Endothelial cell (in vitro differentiated cells): ENCODE results near the gene KMT2E. TPM values are rescaled to one million over a fixed set of nuclear protein-coding genes. Genes with fewer than 3 reads are reported as not detected.

Source experiments
- DNase-seq: peaks from one replicate; pipeline ENCODE4 v3.0.0; 2021; ENCODE audit warnings: low spot score
- H3K27ac Mint-ChIP-seq: one replicate; pipeline ENCODE4 v1.8.0; 2021; ENCODE audit warnings: mixed read lengths, inconsistent platforms; ENCODE audit not compliant: unreplicated experiment
- H3K27me3 Mint-ChIP-seq: one replicate; pipeline ENCODE4 v1.8.0; 2021; ENCODE audit warnings: mild to moderate bottlenecking, moderate library complexity, mixed read lengths, inconsistent platforms; ENCODE audit not compliant: unreplicated experiment
- H3K36me3 Mint-ChIP-seq: one replicate; pipeline ENCODE4 v1.8.0; 2021; ENCODE audit warnings: mild to moderate bottlenecking, low read depth, mixed read lengths, inconsistent platforms; ENCODE audit not compliant: unreplicated experiment
- H3K4me1 Mint-ChIP-seq: one replicate; pipeline ENCODE4 v1.8.0; 2021; ENCODE audit warnings: mild to moderate bottlenecking, mixed read lengths, inconsistent platforms; ENCODE audit not compliant: unreplicated experiment
- H3K4me3 Mint-ChIP-seq: one replicate; pipeline ENCODE4 v1.8.0; 2021; ENCODE audit warnings: mild to moderate bottlenecking, mixed read lengths, inconsistent platforms; ENCODE audit not compliant: unreplicated experiment
- H3K9me3 Mint-ChIP-seq: one replicate; pipeline ENCODE4 v1.8.0; 2021; ENCODE audit warnings: mixed read lengths, inconsistent platforms; ENCODE audit not compliant: unreplicated experiment
- total RNA-seq: library from RNA; stranded (reverse); fragmentation: NEBNext Ultra II Directional; extraction: Animal tissue kit (Norgen Biotek cat#: 25700); gene quantifications from one replicate; pipeline ENCODE4 v1.2.1, GENCODE V29; 2021; ENCODE audit not compliant: unreplicated experiment
- TF ChIP-seq, protein P1 (sequence below): fragments of 200-600 bp; sonication (generic); IDR thresholded peaks from one replicate; pipeline ENCODE4 v1.5.0; 2021; ENCODE audit warnings: antibody characterized with exemption; ENCODE audit not compliant: unreplicated experiment

KMT2E gene
- total RNA-seq, 1 donor from 2014 or later, result 71.0 TPM

DNA sequence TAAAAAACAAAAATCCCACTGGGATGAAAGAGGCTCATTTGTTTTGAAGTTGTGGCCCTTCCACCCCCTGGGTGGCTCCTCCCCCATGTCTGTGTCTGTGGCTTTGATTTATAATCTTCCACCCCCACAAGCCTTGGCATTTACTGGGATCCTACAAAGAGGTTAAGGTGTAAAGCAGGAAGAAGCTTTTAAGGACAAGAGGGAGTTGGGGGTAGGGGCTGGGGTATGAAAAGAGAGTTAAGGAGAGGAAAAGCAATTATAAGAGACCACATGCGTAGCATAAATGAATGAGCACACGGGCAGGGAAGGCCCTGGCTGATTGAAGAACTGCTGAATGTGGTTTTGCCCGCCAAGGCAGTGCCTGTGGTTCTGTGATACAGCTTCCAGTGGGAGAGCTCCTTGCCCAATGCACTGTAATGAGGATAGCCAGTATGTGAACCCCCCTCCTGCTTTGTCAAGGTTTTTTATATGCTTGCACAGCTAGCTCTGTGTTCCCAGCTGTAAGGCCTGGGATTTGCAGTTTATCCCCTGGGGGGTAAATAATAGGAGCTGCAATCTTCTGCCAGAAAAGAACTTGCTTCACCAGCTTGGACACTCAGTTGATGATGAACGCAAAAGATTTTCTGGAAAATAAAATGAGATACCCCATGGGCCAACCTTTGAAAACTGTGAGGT is 34.7 kb upstream of the KMT2E start:
- H3K27me3 Mint-ChIP-seq, result peaks cover 9% of the 10 kb centered on the region
- TF ChIP-seq, protein P1, sequence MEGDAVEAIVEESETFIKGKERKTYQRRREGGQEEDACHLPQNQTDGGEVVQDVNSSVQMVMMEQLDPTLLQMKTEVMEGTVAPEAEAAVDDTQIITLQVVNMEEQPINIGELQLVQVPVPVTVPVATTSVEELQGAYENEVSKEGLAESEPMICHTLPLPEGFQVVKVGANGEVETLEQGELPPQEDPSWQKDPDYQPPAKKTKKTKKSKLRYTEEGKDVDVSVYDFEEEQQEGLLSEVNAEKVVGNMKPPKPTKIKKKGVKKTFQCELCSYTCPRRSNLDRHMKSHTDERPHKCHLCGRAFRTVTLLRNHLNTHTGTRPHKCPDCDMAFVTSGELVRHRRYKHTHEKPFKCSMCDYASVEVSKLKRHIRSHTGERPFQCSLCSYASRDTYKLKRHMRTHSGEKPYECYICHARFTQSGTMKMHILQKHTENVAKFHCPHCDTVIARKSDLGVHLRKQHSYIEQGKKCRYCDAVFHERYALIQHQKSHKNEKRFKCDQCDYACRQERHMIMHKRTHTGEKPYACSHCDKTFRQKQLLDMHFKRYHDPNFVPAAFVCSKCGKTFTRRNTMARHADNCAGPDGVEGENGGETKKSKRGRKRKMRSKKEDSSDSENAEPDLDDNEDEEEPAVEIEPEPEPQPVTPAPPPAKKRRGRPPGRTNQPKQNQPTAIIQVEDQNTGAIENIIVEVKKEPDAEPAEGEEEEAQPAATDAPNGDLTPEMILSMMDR, result no peak
- peak overlapping the region; percentile 52 for H3K27ac Mint-ChIP-seq
- no peak overlapping the region for H3K4me3 Mint-ChIP-seq
- peaks cover 31% of the 10 kb centered on the region for H3K4me1 Mint-ChIP-seq
- peaks cover 2% of the 10 kb centered on the region for H3K36me3 Mint-ChIP-seq
- no peak for DNase-seq
- H3K9me3 Mint-ChIP-seq, result no peaks in the 10 kb centered on the region

DNA sequence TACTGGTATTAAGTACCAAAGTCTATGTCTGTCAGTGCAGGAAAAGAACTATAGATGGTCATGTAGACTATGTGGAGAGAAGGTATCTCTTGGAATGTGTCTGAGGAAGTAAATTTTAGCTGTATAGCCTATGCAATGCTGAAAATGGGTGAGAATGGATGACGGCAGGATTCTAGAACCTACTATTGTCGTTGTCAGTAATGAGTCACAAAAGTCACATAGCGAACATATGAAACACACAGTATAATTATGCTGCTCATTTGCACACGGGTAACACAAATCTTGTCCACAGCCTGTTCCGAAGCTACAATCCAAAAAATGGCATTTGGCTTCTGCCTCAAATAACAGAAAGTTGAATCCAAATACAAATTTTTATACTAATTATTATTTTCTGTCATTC is 33.6 kb upstream of the KMT2E start:
- H3K4me1 Mint-ChIP-seq, result peaks cover 39% of the 10 kb centered on the region
- DNase-seq, result no peak
- peaks cover 9% of the 10 kb centered on the region for H3K27me3 Mint-ChIP-seq
- no peaks in the 10 kb centered on the region for H3K9me3 Mint-ChIP-seq
- H3K27ac Mint-ChIP-seq, result peak overlapping the region; percentile 61
- no peak overlapping the region for H3K4me3 Mint-ChIP-seq
- no peaks in the 10 kb centered on the region for H3K36me3 Mint-ChIP-seq
- TF ChIP-seq, protein P1, result no peak

DNA sequence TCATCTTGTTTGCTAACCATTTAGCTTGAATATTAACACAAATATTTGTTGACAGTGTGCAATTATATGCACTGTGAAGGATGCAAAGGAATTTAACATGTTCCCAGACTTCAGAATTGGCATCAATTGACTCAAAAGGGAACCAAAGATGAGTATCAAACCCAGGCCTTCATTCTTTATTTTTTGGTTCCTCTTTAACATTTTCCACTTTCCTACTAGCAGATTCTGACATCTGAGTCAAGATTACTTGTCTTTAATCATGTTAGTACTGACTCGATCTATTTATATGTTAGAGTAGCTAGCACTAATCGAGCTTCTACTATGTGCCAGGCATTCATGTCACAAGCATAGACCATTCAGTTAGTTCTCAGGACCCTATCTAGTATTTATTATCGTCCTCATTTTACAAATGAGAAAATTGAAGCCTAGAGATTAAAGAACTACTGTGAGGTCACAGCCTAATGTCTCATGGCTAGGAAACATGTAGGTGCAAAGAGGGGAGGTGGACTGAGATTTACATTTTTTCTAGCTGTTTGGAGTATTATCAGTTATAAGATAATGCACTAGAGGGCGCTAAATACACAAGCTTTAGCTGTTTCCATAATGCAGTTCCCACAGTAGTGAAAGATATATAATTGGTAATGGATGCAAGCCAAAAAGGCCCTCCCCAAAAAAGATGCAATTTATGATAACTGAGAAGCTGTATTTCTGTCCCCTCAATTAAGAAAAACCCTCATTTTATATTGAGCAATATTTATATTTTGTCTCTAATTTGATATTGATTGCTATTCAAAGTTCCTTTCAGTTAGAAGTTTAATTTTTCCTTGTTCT is 32.9 kb upstream of the KMT2E start:
- peak overlapping the region; percentile 24 for H3K27ac Mint-ChIP-seq
- no peak for DNase-seq
- H3K27me3 Mint-ChIP-seq, result peaks cover 9% of the 10 kb centered on the region
- H3K36me3 Mint-ChIP-seq, result no peaks in the 10 kb centered on the region
- TF ChIP-seq, protein P1, result peak; percentile 81
- H3K4me1 Mint-ChIP-seq, result peaks cover 44% of the 10 kb centered on the region
- no peaks in the 10 kb centered on the region for H3K9me3 Mint-ChIP-seq
- no peak overlapping the region for H3K4me3 Mint-ChIP-seq

DNA sequence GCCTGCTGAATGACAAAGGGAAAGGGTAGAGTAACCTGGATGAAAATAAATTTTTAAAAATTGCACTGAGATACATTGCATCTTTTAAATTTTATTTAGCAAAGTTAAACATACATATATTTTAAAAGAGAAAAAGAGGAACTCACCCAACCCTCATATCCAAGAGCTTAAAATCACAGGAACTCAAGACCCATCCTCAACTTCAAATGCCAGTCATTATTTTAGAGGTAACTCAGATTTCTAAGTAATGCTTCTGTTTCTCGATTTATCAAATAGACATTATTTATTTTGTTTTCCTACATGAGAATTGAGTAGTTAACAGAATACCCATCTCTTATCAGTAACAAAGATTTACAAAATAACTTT is 32.4 kb upstream of the KMT2E start:
- TF ChIP-seq, protein P1, result no peak
- Mint-ChIP-seq H3K27ac (no peak overlapping the region), H3K36me3 (no peaks in the 10 kb centered on the region), H3K9me3 (no peaks in the 10 kb centered on the region), H3K27me3 (peaks cover 7% of the 10 kb centered on the region), H3K4me1 (peaks cover 48% of the 10 kb centered on the region), H3K4me3 (no peak overlapping the region)
- no peak for DNase-seq
